NCI-H2196 treated with DMSO at 0.1 percent for 48 hours (cell line): ENCODE results near the gene JMJD8.
A peak's percentile ranks its signal among the peaks of the same experiment; 100 is the strongest.

Experiments
- DNase-seq: peaks from one replicate; lab custom pipeline; 2025; ENCODE audit not compliant: unreplicated experiment; lab: John Stamatoyannopoulos, UW

JMJD8 gene

DNA sequence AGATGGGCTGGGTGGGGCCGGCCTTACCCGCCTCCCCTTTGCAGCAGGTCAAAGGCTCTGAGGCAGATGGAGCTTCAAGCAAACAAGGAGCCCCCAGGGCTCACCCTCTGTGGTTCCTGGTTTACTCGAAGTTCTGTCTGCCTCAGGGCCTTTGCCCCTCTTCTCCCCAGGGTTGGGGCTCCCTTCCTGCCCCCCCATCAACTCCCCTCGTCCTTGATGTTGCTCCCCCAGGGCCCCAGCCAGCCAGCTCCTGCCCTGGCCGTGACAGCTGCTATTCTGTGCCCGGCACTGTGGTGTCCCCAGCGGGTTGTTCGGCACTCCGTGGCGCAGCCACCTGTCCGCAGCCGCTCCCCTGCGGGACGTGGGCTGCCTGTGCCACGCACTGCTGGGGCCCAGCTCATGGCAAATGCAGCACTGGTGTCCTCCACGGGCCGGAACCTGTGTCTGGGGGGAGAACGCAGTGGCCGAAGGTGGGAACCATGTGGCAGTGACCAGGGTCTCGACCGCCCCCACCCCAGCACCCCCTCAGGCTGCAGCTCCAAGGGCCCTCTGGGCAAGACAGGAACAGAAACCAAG is 26.5 kb upstream of the JMJD8 start:
- no peak for DNase-seq

DNA sequence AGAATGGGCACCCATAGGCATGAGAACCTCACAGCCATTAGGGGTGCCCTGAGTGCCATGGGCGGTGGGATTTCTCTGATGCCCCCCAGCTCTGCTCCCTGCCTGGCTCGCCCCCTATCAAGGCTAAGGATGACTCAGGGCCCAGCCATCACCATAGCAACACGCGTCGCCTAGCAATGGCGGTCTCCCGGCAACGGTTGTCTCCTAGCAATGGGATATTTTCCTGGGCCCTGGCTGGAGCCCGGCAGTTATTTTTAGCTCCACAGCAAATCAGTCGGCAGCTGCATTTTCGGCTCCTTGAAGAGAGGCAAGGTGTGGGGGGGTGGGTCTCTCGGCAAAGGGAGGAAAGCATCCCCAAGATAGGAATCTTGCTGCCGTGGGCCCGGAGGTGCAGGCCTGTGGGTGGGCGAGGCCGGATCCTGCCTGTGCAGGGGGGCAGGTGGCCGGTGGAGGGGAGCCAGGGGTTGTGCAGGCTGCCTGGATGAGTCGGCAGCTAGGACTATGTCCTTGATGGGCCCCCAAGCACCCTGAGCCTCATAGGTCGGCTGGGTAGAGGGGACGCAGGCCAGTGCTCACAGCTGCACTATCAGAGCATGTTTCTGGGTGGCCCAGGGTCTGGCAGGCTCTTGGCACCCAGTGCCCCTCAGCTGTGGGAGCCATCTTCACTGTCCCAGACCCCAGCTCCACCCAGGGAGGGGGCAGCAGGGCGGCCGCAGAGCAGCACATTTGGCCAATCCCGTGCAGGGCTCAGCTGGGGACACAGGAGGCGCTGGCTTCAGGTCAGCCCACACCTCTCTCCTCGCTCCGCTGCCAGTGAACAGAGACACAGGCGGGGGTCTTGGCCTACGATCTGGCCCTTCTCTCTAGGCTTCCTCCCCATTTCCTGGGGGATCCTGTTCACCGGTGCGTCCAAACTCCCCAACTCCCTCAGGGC is 25.7 kb upstream of the JMJD8 start:
- DNase-seq = peak; percentile 84

DNA sequence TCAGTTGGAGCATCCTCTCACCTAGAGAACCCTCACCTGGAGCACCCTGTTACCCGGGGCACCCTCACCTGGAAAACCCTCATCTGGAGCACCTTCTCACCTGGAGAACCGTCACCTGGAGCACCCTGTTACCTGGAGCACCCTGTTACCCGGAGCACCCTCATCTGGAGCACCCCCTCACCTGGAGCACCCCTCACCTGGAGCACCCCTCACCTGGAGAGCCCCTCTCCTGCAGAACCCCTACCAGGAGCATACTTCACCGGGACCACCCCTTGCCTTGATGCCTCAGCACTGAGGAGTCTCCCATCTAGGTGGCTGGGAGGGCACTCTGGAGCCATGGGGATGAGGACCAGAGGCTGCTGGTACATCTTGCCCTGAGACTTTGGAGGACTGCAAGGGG is 24.8 kb upstream of the JMJD8 start:
- no peak for DNase-seq

DNA sequence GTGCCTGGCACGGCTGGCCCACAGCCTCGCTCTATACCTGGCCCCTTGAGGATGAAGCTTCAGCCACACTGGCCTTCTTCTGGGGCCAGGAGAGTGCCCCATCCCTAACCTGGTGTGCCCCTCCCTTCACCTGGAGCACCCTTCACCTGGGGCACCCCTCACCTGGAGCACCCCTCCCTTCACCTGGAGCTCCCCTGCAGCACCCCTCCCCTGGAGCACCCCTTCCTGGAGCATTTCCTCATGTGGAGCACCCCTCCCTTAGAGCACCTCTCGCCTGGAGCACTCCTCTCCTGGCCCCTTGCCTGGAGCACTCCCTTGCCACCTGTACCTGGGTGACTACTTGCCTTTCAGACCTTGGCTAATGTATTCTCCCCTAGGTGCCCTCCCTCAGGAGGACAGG is 23.9 kb upstream of the JMJD8 start:
- DNase-seq = no peak

DNA sequence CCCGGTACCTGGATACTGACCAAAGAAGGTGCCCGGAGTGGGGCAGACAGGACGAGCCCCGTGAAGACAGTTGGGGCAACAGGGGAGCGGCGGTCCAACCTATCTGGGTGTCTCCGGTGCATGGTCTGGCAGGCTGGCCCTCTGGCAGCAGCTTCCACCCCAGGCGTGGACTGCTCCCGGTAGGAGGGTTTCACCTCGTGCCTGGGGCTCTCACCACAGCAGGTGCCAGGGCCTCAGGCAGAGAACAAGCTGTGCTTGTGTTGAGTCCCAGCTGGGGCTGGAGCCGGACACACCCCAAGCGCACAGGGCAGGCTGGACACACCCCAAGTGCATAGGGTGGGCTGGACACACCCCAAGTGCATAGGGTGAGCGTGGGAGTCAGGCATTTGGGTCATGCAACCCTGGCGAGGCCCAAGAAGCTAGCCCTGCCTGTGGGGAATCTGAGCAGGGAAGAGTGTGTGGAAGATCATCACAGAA is 23.0 kb upstream of the JMJD8 start:
- no peak for DNase-seq

DNA sequence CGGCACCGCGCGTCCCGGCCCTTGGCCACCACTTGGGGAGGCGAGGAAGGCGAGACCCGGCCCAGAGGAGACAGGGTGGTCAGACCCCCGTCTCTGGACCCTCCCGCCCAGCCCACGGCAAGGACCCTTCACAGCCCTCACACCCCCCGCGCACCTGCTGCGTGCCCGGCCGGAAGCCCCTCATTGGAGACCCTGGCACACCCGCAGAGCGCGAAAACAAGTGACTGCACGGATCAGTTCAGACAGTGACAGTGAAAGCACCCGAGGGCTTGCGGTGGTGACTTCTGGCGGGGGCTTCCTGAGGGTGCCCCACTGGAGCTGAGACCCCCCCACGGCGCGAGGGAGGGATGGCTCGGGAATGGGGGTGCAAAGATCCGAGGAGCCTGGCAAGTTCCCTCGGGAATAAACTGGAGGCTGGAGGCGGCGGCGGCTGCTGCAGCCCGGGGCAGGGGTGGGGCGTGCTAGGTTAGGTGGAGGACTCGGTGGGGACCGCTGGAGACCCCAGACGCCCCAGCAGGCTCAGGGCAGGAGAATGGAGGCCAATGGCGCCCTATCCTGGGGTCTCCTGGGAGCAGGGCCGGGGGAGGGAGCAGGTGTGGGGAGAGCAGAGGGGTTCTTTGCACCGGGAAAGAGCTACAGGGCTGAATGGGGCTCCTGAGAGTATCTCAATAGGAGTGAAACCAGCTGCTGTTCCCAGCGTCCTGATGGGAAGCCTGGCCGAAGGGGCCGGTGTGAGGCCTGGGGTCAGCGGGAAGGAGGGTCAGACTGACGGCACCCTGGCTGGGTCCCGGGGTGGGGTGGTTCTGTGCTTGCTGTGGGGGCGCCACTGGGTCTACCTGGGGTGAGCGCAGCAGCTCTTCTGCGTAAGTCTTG is 22.3 kb upstream of the JMJD8 start:
- no peak for DNase-seq

DNA sequence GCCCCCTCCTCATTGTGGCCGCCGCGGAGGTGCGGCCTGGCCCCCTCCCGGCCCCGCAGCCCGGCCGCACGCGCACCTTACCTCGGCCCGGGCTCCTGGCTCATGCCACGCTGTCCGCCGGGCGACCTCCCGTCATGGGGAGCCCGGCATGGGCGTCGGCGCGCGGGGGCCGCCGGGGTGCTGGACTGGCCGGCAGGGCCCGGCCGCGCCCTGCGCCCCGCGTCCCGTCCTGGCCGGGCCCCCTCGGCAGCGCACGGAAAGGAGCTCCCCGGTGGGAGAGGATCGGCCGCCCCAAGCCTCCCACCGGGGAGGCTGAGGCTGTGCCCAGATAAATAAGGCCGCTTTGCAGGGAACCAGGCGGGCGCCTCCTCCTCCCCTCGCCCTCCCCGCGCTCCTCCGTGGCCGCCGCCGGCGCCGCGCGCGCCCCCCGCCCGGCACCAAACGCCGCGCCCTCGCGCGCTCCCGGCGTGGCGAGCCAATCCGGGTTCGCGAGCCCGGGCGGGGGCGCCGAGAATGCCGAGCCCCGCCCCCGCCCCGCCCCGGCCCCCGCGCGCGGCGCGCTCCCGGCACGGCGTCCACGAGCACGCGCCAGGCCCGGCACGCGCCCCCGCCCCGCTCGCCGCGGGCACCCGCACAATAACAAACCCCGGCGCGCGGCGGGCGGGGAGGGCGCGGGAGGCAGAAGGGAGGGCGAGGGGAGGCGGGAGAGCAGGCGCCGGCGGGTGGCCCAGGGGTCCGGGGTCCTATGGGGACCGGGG is 21.5 kb upstream of the JMJD8 start, which contains the start of gene FBXL16:
Gene FBXL16 (minus strand): TSS at position 371 of the 758 bp plus-strand sequence. CDS start 8,396 bp downstream, outside the sequence.
- peak; percentile 63 for DNase-seq

DNA sequence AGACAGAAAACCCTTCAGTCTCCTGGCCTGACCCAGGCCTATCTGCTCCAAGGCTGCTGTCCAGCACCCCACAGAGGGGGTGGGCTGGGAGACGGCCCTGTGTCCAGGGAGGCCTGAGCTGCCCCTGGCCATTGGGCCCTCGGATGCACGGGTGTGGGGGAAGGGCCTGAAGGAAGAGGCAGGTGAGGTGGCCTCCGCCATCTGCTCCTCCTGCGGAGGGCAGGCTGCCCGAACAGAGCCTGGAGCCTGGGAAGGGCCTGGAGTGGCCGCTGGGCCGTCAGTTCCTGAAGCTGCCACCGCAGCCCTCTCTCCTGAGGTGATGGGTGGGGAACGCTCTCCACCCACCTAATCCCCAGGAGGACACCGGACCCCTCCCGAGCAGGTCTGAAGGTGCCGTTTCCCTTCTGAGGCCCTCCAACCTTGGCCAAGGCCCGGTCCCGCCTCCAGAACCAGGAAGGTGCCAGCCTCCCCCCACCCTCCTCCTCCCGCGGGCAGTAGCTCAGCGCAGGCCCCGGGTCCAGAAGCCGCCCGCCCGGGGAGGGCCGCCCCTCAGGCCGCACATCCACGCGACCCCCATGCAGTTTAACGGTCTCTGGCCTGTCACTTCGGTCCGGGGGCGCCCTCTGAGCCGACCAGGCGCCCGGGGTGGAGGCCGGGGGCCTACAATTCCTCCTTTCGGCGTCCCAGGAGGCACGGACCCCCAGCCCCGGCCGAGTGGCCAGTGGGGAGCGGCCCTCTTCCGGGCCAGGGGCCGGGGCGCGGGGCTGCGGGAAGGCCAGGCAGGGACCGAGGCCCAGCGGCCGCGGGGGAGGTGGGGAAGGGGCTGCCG is 20.6 kb upstream of the JMJD8 start:
- DNase-seq = peak; percentile 33

DNA sequence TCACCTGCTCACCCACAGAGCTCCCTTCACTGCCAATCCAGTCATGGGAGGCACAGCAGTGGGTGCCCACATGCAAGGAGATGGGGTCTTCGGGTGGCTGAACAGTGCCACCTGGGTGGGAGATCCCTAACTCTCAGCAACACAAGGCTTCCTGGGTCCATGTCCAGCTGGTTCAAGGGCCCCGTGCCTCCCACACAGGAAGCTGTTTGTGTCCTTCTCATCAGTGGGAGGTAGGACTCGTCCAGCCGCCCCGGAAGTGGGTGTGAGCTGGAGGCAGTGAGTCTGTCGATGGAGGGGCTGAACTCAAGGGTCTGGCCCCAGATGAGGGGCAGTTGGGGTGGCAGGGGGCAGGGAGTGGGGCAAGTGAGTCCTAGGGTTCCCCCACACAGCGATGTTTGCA is 19.9 kb upstream of the JMJD8 start:
- DNase-seq = no peak

DNA sequence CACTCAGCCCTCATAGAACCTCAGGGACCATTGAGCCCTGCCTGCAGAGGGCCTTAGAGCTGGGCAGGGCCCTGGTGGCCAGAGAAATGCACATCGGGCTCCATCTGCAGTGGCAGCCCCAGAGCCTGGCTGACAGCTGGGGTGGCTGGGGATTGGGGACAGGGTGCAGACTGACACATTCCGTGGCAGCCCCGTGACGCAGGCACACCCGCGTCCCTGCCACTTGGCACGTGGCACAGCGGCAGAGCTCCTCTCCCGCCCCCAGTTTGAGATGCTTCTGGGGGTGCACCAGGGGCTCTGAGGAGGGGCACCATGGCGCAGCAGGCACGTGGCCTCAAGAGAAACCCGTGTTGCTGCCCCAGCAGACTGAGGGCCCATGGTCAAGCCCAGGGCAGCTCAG is 19.3 kb upstream of the JMJD8 start:
- DNase-seq = no peak

DNA sequence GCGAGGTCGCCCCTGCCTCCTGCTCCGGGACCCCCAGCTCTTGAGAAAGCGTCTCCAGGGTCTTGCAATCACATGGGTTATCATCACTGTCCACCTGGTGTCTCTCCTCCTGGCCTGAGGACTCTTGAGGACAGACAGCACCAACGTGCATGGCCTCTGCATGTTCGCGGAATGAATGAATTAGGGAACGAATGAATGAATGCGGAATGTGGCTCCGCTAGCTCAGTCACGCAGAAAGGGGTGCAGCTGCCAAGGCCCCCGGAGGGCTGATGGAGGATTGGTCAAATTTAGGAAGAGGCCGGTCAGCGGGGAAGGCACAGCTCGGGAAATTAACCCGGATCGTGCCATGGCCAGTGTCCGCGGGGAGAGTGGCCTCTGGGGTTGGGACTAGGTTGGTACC is 18.2 kb upstream of the JMJD8 start:
- no peak for DNase-seq

DNA sequence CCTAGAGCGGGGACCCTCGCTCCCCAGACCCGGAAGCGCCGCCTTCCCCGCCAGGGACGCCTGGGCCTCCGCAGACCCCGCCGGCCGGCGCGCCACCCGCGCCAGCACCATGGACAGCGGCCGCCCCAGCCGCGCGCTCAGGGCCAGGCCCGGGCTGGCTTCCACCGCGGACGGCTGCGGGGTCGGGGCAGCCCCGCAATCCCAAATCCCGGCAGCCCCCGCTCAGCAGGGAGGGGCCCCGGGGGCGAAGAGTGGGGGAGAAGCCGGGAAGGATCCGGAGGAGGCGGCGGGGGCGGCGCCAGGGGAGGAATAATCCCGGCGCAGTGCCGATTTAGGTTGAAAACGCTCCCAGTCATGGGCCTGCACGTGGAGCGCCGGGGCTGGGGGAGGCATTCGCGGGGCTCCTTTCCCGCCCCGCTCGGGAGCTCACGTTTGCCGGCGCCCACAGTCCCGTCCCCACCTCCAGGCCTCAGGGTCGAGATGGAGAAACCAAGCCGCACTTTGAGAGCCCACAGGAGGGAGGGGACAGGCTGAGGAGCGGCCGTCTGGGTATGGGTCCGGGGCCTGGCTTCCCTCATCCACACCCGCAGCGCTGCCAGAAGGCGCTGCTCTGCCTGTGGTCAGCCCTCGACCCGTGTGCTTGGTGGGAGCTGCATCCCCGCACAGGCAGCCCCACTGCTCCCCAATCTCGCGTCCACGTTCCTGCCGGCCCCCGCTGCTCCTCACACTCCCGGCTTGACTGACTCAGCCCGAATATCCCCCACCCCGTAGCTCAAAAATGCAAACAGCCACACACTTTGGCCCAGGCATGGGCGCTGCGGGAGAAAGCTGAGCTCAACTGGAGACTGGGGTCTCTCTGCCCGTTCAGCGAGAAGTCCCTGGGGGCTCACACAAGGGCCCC is 16.8 kb upstream of the JMJD8 start:
- no peak for DNase-seq

DNA sequence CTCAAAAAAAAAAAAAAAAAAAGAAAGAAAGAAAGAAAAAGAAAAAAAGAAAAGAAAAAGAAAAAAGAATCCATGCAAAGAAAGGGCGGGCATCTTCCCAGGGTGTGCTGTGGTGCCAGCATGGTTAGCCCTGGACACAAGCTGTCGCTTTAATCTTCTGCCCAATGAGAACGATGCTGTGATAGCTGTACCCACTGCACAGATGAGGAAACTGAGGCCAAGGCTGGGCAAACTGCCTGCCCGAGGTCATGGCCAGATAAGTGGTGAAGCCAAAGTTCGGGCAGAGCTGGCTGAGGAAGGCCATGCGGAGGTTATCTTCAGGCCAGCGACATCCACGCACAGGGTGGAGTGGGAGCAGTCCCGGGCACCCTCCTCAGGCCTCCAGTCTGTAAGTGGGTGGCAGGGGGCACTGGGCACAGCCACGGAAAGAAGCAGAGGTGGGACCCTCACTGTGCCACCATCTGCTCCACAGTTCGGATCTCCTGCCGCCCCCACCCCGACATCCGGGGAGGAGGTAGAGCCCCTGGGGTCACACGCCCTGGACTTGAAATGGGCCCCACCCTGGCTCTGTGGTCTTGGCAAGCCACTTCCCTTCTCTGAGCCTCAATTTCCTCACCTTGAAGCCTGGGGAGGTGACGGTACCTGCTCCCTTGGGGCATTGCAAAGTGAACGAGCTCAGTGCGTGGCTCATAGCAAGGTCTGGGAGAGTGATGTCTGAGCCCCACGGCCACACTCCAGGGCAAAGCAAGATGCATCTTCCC is 15.0 kb upstream of the JMJD8 start:
- DNase-seq = no peak

DNA sequence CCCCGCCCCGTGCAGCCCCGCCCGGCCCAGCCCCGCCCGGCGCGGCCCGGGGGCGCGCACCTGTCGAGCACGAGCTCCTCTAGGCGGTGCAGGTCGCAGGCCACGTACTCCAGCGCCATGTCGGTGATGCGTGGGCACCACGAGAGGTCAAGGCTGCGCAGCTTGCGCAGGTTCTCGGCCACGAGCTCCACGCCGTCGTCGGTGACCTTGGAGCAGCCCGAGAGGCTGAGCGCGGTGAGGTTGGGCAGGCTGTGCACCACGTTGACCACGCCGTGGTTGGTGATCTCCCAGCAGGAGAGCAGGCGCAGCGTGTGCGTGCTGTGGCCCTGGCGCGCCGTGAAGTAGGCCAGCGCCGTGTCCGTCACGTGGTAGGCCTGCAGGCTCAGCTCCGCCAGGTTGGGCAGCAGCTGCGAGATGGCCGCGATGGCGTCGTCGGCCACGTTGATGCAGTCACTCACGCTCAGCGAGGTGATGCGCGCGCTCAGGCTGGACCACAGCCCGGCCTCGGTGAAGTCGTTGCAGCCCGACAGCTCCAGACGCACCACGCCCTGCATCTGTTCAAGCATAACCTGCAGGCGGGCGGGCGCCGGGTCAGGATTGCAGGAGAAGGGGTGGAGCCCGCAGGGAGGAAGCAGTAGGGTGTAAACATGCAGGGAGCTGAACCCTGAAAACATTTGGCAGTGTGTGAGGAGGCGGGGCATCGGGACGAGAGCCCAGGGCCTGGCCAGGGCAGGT is 11.4 kb upstream of the JMJD8 start:
- peak; percentile 96 for DNase-seq

DNA sequence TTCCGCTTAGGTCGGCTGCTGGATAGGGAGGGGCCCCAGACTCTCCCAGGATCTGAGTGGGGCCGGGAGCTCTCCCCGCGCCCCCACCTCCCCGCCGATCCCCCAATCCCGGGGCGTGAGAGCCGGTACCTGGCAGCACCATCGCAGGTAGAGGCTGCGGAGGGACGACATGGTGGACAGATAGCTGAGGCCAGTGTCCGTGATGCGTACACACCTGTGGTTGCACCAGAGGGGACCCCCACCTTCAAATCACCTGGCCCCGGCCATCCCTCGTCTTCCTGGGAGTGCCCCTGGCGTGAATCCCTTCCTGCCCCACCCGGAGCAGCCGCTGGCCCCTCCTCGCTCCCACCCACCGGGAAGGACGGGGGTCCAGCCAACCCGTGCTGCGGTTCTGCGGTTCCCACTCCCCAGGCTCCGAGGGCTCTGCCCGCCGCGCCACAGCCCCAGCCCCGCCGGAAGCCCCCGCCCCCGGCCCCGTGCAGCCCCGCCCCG is 10.8 kb upstream of the JMJD8 start:
- no peak for DNase-seq

DNA sequence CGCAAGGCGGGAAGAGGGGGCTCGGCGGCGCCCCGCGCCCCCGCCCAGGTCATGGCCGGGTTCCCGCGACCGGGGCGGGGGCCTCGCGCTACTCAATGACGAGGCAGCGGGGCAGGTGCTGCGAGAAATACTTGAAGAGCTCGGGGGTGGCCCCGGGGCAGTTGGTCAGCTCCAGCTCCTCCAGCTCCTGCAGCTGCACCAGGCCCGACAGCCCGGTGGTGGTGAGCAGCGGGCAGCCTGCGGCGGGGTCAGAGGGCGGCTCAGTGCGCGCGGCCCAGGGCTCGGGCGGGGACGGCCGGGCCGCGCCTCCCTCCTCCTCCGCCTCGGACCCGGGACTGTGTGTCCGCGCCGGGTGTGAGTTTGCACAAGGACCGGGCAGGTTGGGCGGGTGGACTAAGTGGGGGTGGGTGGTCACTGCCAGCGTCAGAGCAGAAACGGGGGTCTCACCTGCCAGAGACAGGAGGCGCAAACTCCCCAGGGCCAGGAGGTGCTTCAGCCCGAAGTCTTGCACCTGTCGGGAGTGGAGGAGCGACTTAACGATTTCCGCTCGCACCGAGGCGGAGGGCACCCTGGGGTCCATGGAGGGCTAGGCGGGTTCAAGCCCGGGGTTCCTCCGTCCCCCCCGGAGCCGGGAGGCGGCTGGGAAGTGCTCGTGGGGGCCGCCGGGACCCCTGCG is 10.2 kb upstream of the JMJD8 start:
- DNase-seq = no peak

DNA sequence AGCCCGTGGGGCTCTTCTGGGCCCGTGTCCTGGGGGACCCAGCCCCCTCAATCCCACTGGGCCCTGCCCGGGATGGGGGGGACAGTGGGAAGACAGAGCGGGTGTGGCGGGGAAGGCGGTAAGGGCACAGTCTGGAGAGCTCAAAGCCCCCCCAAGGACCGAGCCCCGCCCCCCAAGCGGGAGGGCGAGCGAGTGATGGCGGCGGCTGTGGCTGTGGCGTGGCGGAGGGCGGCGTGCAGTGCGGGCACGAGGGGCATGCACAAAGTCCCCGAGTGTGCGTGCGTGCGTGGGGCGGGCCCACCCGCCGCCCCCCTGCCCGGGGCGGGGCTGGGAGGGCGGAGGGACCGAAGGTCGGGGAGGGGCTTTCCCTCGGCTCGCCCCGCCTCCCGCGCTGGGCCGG is 9.6 kb upstream of the JMJD8 start:
- DNase-seq = no peak
